HepG2 (cell line): ENCODE results near the gene ZBTB17. TPM values are rescaled to one million over a fixed set of nuclear protein-coding genes. Genes with fewer than 3 reads are reported as not detected.
A peak's percentile ranks its signal among the peaks of the same experiment; 100 is the strongest.

Experiments used
- ATAC-seq: fragments of 200-7000 bp; cut with Tn5 transposase; 3 replicates; pipeline ENCODE4 v1.9.1; 2020; ENCODE audit warnings: mild to moderate bottlenecking, moderate library complexity
- BruUV-seq: library from RNA; stranded (reverse); fragments of 400-500 nt; replicated peaks from 2 replicates; lab custom pipeline; 2021; lab: Mats Ljungman, UMichigan
- CTCF ChIA-PET: fragments of 300-600 bp; formaldehyde crosslinking; extraction: SDS; loops from one replicate; lab custom pipeline; 2021; ENCODE audit warnings: low total read pairs, inconsistent platforms, low intra/inter-chr PET ratio; lab: Yijun Ruan, JAX
- POLR2A ChIA-PET: fragments of 350-600 bp; sonication (Branson Sonifier 250); formaldehyde crosslinking; loops from one replicate; lab custom pipeline; 2020; ENCODE audit warnings: antibody characterized with exemption, inconsistent platforms; lab: Yijun Ruan, JAX
- DNase-seq: peaks from one replicate; pipeline ENCODE4 v3.0.0-alpha.2; 2015; ENCODE audit warnings: low spot score
- FAIRE-seq: peaks from 3 replicates; lab custom pipeline; 2011; peaks lifted over from hg19 to GRCh38; lab: Jason Lieb, UNC
- H2AFZ ChIP-seq: one replicate; pipeline ENCODE4 v1.6.1; 2011; ENCODE audit warnings: low read length, inconsistent platforms
- H3K27ac ChIP-seq: fragments of 300-600 bp; 3 replicates; pipeline ENCODE4 v1.8.0; 2011; ENCODE audit warnings: mixed run types, mild to moderate bottlenecking, mixed read lengths, low read length, inconsistent platforms; ENCODE audit not compliant: insufficient read depth; ENCODE audit errors: extremely low read length
- H3K27me3 ChIP-seq, 2 experiments: fragments of 200-600 bp in 1 of 2; 2 replicates in 1 of 2; 3 replicates in 1 of 2; pipeline versions ENCODE4 v1.6.0 to v1.8.0; 2011; ENCODE audit warnings: low read length in 2 of 2, mild to moderate bottlenecking in 2 of 2, moderate library complexity in 2 of 2, inconsistent platforms in 1 of 2; ENCODE audit not compliant: insufficient read depth in 2 of 2, control insufficient read depth in 1 of 2
- H3K36me3 ChIP-seq, 2 experiments: fragments of 200-600 bp in 1 of 2; replicated peaks in 1 of 2; 2 replicates in 1 of 2; 3 replicates in 1 of 2; pipeline versions ENCODE4 v1.5.1 to v1.8.0; 2011; ENCODE audit warnings: low read length in 2 of 2, inconsistent platforms in 1 of 2; ENCODE audit not compliant: insufficient read depth in 2 of 2, control insufficient read depth in 1 of 2
- H3K4me1 ChIP-seq: 2 replicates; pipeline ENCODE4 v1.5.1; 2012; ENCODE audit warnings: low read length, inconsistent platforms; ENCODE audit not compliant: insufficient read depth
- H3K4me2 ChIP-seq: 2 replicates; pipeline ENCODE4 v1.6.0; 2011; ENCODE audit warnings: low read depth, low read length, inconsistent platforms
- H3K4me3 ChIP-seq, 3 experiments: fragments of 200-600 bp in 1 of 3; sonication (generic), shearing (Covaris generic) in 1 of 3; replicated peaks in 1 of 3; 2 replicates each; pipeline ENCODE4 v1.5.1; 2011 to 2016; ENCODE audit warnings: low read length in 3 of 3, inconsistent platforms in 2 of 3, low read depth in 2 of 3, mild to moderate bottlenecking in 2 of 3, control low read depth in 1 of 3, mixed read lengths in 1 of 3; ENCODE audit not compliant: insufficient read depth in 1 of 3
- H3K79me2 ChIP-seq: one replicate; pipeline ENCODE4 v1.6.1; 2011; ENCODE audit warnings: low read length, inconsistent platforms; ENCODE audit not compliant: insufficient read depth
- H3K9ac ChIP-seq: 2 replicates; pipeline ENCODE4 v1.6.0; 2011; ENCODE audit warnings: mild to moderate bottlenecking, low read depth, low read length, inconsistent platforms; ENCODE audit not compliant: insufficient read depth
- H3K9me3 ChIP-seq: 2 replicates; pipeline ENCODE4 v1.5.1; 2012; ENCODE audit warnings: mild to moderate bottlenecking, low read length
- H4K20me1 ChIP-seq: 2 replicates; pipeline ENCODE4 v1.6.0; 2011; ENCODE audit warnings: inconsistent platforms, mild to moderate bottlenecking, low read length, moderate library complexity; ENCODE audit not compliant: insufficient read depth
- ARHGAP35 ChIP-seq: sonication (generic); formaldehyde crosslinking; IDR thresholded peaks from 2 replicates; pipeline ENCODE4 v1.9.0; 2022; ENCODE audit warnings: mild to moderate bottlenecking, inconsistent platforms, moderate library complexity, missing genetic modification reagents, borderline replicate concordance
- CTCF ChIP-seq: sonication (generic); formaldehyde crosslinking; IDR thresholded peaks from 2 replicates; pipeline ENCODE4 v1.5.0; 2020; ENCODE audit warnings: mild to moderate bottlenecking, missing genetic modification reagents, moderate library complexity
- DZIP1 ChIP-seq: sonication (generic); formaldehyde crosslinking; IDR thresholded peaks from 2 replicates; pipeline ENCODE4 v1.5.0; 2020; ENCODE audit warnings: mild to moderate bottlenecking, missing genetic modification reagents
- ZFP36 ChIP-seq: fragments of 150-350 bp; IDR thresholded peaks from 2 replicates; pipeline ENCODE4 v1.6.1; 2018; ENCODE audit warnings: borderline replicate concordance, low read length, low read depth; ENCODE audit not compliant: partially characterized antibody
- ZNF567 ChIP-seq: sonication (generic); formaldehyde crosslinking; IDR thresholded peaks from 2 replicates; pipeline ENCODE4 v1.8.1; 2023; ENCODE audit warnings: mild to moderate bottlenecking, missing genetic modification reagents, borderline replicate concordance
- ZNF574 ChIP-seq: sonication (generic); formaldehyde crosslinking; IDR thresholded peaks from 2 replicates; pipeline ENCODE4 v1.4.0; 2020; ENCODE audit warnings: missing genetic modification reagents
- WGBS: methylation state at CpG from one replicate; pipeline ENCODE4 v1.1.6; 2017; ENCODE audit warnings: low lambda C conversion rate; 5-methylcytosine and 5-hydroxymethylcytosine counted together
- in situ Hi-C: cut with HindIII; loops from 2 replicates; pipeline ENCODE4 v1.10.0; 2017; ENCODE audit warnings: low pct_unique_long_range_greater_than_20kb; ENCODE audit not compliant: extremely low pct_ligation_motif_present
- intact Hi-C: fragments of 100-400 bp; cut with micrococcal nuclease; formaldehyde crosslinking; loops from one replicate; pipeline ENCODE4 v1.10.0; 2022; ENCODE audit not compliant: unreplicated experiment
- polyA plus RNA-seq, 8 experiments: library from polyadenylated mRNA; depleted of rRNA in 3 of 8; stranded (reverse) in 7 of 8; unstranded in 1 of 8; fragments of >200 nt; fragmentation: Illumina TruSeq in 4 of 8; extraction: Trizol in 4 of 8; gene quantifications; 2 replicates each; pipeline versions ENCODE4 v1.2.1 to v1.2.3, GENCODE V29; 2011 to 2016; ENCODE audit warnings: low read depth in 4 of 8, missing spikeins in 1 of 8, mixed read lengths in 1 of 8; ENCODE audit not compliant: insufficient read depth in 1 of 8
- total RNA-seq, 5 experiments: library from RNA; depleted of rRNA; stranded (reverse); fragments of >200 nt; fragmentation: Illumina TruSeq; extraction: Trizol; gene quantifications; 2 replicates each; pipeline ENCODE4 v1.2.3, GENCODE V29; 2016; ENCODE audit warnings: low read depth in 1 of 5

ZBTB17 gene
- total and polyA plus RNA-seq, 2 of the 13 experiments (the other 11 are each of a cell fraction or from before 2014, with no cell fraction given) = 16.7 to 17.0 TPM

DNA sequence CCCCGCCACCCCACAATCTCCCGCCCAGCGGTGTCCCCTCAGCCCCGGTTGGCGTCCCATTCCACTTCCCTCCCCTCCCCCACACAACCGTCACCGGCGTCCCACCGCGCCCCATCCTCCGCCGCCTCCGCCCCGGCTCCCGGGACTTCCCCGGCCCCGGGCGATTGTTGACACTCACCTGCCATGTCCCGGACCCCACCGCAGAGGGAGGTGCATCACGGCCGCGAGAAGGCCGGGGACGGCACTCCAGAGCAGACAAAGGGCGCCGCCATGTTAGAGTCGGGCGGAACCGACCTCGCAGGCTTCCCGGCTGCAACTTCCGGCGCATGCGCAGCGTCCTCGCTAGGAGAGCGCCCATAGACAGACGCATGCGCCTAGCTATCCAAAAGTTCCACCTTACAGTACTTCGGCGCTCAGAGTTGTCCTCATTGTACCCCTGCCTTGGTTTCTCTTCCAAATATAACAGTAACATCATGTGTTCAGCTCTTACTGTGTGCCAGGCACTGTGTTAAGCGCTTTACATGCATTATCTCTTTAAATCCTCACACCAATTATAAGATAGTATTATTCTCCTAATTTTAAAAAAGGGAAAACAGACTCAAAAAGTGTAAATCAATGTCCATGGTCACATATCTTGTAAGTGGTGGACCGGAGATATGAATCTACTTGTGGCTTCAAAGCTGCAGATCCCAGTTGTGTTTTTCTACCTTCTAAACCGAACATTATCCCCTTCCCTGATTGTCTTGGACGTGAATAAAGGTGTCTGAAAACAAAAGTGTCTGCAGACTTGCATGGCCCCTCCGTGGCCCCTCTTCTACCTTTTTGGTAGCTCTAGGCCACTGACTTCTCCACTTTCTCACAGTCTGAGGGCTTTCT is at the start of gene ZBTB17 (continued):
- 0 out of 2 replicates have a peak, but pooled peaks have one; percentile 2 for TF ChIP-seq DZIP1 (CRISPR knock-in tag)

GRCh38 chr1:16023050-16023653 is 47.3 kb upstream of the ZBTB17 start:
- intact Hi-C loops (no loop called here), in situ Hi-C loops (no loop called here)
- 0% methylated on average over 1 of the region's 7 CpGs for WGBS
- ATAC-seq = peak; percentile 11; the same call in 1 of the 3 replicates
- H3K9ac ChIP-seq = no peak overlapping the region
- H3K79me2 ChIP-seq = no peaks in the 10 kb centered on the region
- no peaks in the 10 kb centered on the region for H4K20me1 ChIP-seq
- peaks cover 11 to 62% of the 10 kb centered on the region in 2 experiments; a peak in 4 of 5 replicates for H3K27me3 ChIP-seq
- no peak overlapping the region for H2AFZ ChIP-seq
- no peak for DNase-seq
- ChIA-PET POLR2A (no interaction called here), CTCF (no interaction called here)
- H3K27ac ChIP-seq = no peak overlapping the region
- no peak for FAIRE-seq
- peaks cover 37% of the 10 kb centered on the region for H3K4me1 ChIP-seq
- no TSS peak for BruUV-seq
- no peaks in the 10 kb centered on the region for H3K9me3 ChIP-seq
- no peaks in the 10 kb centered on the region for H3K36me3 ChIP-seq
- H3K4me3 ChIP-seq = no peak overlapping the region
- H3K4me2 ChIP-seq = no peak overlapping the region
- TF ChIP-seq ARHGAP35 (CRISPR knock-in tag) = no peak
- TF ChIP-seq ZNF567 (CRISPR knock-in tag) = no peak
- no peak for TF ChIP-seq ZFP36
- no peak for TF ChIP-seq ZNF574 (CRISPR knock-in tag)
- no peak for TF ChIP-seq CTCF (CRISPR knock-in tag)
